Mammary epithelial cell (primary cell): Measurements from ENCODE around the gene TAF1B.

Source experiments
- EZH2 ChIP-seq: IDR thresholded peaks from 2 replicates; pipeline ENCODE4 v1.6.1; 2012; ENCODE audit warnings: low read length, inconsistent platforms, borderline replicate concordance
- TF ChIP-seq, protein P1 (sequence below), 2 donors: IDR thresholded peaks in 1 of 2; conservative IDR thresholded peaks in 1 of 2; 2 replicates each; pipeline ENCODE4 v1.5.1; 2011 to 2012; ENCODE audit warnings: inconsistent platforms in 2 of 2, low read length in 2 of 2, mild to moderate bottlenecking in 2 of 2, control low read depth in 1 of 2, low read depth in 1 of 2; ENCODE audit not compliant: insufficient read depth in 1 of 2; ENCODE audit errors: extremely low read depth in 1 of 2

DNA sequence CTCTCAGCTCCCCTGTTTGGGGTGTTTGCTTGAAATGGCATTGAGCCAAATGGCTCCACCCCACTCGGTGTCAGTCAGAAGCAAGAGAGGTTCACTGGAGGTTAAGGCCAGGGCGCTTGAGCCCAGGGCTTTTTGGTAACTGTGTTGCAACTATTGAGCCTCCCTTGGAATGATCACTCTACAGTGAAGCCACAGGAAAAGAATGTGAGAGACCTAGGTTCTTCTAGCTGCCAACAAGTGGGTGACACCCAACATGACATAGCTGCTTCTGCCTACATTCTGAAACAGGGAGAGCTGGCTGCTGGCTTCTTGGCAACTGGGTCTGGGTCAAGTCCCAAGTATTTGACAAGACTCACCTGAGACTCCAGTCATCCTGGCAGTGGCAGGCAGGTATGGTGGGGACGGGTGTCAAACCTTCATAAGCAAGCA lies 101.1 kb downstream of the TAF1B start:
- TF ChIP-seq, protein P1, sequence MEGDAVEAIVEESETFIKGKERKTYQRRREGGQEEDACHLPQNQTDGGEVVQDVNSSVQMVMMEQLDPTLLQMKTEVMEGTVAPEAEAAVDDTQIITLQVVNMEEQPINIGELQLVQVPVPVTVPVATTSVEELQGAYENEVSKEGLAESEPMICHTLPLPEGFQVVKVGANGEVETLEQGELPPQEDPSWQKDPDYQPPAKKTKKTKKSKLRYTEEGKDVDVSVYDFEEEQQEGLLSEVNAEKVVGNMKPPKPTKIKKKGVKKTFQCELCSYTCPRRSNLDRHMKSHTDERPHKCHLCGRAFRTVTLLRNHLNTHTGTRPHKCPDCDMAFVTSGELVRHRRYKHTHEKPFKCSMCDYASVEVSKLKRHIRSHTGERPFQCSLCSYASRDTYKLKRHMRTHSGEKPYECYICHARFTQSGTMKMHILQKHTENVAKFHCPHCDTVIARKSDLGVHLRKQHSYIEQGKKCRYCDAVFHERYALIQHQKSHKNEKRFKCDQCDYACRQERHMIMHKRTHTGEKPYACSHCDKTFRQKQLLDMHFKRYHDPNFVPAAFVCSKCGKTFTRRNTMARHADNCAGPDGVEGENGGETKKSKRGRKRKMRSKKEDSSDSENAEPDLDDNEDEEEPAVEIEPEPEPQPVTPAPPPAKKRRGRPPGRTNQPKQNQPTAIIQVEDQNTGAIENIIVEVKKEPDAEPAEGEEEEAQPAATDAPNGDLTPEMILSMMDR (conservative IDR thresholded peaks at IDR 0.05 in 1 of 2, IDR thresholded peaks at IDR 0.05 in 1 of 2; ENCODE audit: extremely low read depth in 1 of 2, insufficient read depth in 1 of 2, low read depth in 1 of 2, low read length in 2 of 2): no peak
- no peak for TF ChIP-seq EZH2
